Omental fat pad (tissue), 4 donors: ENCODE data around the gene NKX3-2. TPM values are rescaled to one million over a fixed set of nuclear protein-coding genes. Genes with fewer than 3 reads are reported as not detected.

Experiments
- ATAC-seq: fragments of 150-250 bp; one replicate; pipeline ENCODE4 v1.9.1; 2016; ENCODE audit warnings: mild to moderate bottlenecking, moderate library complexity; ENCODE audit not compliant: low FRiP score
- DNase-seq: peaks from one replicate; pipeline ENCODE4 v3.0.0-alpha.2; 2019; ENCODE audit warnings: low spot score
- total RNA-seq, 4 donors: library from RNA; depleted of rRNA; stranded (reverse); fragments of >200 nt; gene quantifications; one replicate each; pipeline ENCODE4 v1.1.0, GENCODE V29; 2016
- TF ChIP-seq, protein P1 (sequence below), 3 donors: fragments of 450-650 bp; IDR thresholded peaks; one replicate each; pipeline ENCODE4 v1.5.1; 2016 to 2017; ENCODE audit warnings: antibody characterized with exemption in 3 of 3, mild to moderate bottlenecking in 3 of 3, moderate library complexity in 2 of 3

NKX3-2 gene
- total RNA-seq, 4 donors from 2014 or later, result 0.24 to 2.2 (median 1.2) TPM

DNA sequence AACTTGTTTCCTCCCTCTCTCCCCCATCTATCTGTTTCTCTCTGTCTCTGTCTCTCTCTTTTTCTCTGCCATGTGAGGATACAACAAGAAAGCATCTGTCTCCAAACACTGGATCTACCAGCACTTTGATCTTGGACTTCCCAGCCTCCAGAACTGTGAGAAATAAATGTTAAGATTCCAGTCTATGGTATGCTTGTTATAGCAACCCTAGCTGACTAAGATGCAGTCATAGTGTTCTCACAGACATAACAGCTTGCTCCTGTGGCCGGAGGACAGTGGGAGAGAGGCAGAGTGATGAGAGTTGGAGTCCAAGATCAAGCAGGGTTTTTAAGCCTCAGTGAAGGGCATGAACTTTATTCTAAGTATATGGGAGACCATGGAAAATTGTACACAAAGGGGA lies 8.8 kb upstream of the NKX3-2 start:
- no peak for ATAC-seq
- TF ChIP-seq, protein P1, sequence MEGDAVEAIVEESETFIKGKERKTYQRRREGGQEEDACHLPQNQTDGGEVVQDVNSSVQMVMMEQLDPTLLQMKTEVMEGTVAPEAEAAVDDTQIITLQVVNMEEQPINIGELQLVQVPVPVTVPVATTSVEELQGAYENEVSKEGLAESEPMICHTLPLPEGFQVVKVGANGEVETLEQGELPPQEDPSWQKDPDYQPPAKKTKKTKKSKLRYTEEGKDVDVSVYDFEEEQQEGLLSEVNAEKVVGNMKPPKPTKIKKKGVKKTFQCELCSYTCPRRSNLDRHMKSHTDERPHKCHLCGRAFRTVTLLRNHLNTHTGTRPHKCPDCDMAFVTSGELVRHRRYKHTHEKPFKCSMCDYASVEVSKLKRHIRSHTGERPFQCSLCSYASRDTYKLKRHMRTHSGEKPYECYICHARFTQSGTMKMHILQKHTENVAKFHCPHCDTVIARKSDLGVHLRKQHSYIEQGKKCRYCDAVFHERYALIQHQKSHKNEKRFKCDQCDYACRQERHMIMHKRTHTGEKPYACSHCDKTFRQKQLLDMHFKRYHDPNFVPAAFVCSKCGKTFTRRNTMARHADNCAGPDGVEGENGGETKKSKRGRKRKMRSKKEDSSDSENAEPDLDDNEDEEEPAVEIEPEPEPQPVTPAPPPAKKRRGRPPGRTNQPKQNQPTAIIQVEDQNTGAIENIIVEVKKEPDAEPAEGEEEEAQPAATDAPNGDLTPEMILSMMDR (IDR thresholded peaks at IDR 0.05), result no peak
- DNase-seq, result no peak

DNA sequence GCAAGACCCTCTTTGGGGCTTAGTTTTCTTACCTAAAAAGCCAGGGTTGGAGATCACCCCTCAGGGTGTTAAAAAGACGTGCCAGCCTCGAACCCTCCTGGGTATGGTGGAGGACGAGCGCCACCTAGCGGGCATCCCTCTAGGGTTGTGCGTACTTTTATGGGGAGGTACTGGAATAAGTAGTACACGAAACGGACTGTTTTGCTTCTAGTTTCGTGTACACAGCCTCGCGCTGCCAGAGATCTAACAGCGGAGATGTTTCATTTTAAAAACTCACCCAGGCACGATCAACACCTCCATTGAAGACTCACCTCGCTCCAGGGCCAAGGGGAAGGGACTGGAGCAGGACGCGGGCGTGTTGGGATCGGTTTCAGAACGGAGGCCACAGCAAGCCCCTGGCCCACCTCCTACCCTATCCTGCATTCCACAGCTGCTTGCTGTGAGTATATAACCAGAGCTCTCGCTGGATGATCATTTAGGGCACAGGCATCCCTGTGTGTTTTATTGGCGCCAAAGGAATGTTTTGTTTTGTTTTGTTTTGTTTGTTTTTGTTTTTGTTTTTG lies 4.8 kb upstream of the NKX3-2 start:
- DNase-seq, result peak; percentile 97
- TF ChIP-seq, protein P1 (IDR thresholded peaks at IDR 0.05), result peak in 2 of 3 donors; percentile 18 to 82
- ATAC-seq, result no peak

DNA sequence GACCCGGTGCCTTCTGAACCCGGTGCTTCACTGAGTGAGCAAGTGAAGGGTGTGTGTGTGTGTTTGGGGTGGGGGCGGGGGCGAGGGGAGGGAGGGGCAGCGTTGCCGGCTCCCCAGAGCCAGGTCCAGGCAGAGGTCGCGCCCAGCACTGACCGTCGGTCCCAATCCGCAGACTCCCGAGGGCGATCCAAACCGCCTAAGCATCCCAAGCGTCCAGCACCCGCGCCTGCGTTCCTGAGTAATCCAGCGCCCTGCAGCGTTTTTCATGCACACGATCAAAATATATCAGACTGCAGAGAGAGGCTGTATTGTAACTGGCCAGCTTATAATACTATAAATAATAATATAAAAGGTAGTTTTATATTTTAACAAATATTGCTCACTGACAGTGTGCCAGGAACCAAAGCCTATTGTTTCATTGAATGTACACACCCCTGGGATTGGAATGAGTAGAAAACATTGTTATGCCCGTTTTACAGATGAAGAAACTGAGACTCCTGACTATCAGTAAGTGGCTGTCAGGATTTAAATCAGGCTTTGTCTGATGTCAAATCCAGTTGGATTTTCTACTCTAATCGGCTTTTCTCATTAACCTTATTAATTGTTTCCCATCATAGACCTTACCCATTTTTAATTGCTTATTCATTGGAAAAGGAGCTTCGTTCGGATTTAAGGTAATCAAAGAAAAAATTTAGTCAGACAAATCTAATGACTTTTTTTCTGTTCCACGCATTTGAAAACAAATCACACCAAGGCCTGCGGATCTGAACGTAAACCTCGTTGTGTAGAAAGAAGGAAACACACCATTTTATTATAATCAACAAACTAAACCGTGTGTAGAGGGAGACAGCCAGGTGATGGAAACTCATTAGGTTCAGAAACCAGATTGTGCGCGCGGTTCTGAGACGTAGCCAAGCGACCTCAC lies 4.0 kb upstream of the NKX3-2 start:
- TF ChIP-seq, protein P1 (IDR thresholded peaks at IDR 0.05), result no peak
- ATAC-seq, result no peak
- no peak for DNase-seq

DNA sequence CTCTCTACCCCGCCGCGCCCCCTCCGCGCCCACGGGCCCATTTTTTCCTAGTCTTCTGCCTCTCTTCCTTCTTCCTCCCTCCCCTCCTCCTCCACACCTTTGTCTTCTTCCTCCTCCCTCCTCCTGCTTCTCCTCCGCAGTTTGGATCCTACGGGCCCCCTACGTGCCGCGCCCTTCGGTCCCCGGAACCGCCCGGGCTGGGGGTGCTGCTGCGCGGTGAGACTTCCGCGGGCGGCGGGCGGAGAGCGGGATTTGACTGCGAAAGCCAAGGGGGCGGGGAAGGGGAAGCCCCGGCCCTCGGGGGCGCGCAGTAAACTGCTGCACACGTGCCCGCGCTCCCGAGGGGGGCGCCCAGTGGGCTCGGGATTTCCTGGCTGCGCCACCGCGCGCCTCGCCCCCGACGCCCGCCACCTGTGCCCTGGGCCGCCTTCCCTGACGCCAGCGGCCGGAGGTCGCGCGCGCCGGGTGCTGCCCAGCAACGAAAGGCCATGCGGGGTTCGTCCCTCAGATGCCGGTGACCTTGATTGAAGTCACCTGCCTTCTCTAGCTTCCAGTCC lies 3.3 kb upstream of the NKX3-2 start:
- ATAC-seq (no peak), DNase-seq (no peak)
- TF ChIP-seq, protein P1 (IDR thresholded peaks at IDR 0.05), result no peak

DNA sequence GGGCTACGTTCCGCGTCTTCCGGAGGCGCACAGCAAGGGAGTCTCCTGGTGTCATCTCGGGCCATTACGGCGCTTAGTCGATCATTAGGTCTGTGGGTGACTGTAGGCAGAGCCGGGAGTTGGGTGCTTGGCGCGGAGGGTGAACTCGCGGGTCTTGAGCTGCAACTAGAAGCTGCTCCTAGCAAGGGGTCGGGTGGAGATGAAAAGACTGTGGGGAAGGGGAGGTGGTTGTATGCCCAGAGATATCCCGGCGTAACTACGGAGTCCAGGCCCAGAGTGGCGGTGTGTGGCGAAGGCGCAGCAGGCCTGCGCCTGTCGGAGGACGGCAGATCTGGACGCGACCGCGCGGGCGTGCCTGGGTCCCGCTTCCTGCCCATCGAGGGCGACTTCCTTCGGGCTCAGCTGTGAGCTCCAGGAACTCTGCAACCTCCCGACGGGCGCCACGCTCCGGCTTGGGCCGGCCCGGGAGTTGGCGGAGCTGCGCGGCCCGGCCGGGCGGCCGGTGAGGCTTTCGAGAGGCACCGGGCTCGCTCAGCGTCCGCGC lies 2.7 kb upstream of the NKX3-2 start:
- no peak for ATAC-seq
- DNase-seq, result no peak
- TF ChIP-seq, protein P1 (IDR thresholded peaks at IDR 0.05), result no peak

DNA sequence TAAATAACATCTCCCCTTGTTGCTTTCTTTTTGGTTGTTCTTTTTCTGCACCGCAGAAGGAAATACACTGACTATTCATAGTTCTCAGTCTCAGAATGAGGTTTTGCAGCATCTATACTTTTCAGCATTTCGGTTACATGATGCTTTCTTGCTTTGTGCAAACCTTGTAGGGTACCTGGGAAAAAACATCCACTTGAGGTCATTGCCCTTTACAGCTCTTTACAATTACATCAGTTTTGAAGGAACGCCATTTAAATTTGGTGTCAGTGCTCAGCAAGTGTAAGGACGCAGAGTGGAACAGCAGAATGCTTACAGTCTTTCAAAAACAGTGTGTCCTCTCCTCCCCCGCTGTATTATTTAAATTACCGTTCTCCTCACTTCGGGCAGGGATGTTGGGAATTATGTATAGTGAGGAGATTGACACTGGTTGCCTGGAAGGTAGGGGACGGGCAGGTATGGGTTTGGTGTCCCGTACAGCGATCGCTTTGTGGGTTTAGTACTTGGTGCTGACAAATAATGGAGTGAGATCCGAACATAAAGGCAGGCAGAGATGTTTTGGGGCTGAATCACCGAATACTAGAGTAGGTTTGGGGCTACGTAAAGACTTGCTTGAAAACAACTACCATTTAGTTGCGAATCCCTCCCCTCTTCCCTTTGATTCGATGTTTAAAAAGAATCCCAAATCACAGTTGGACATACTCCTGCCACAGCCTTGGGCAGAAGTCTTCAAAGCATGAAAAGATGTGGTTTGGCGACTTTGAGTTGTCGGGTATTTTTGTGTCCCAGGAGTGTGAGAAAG lies 2.0 kb upstream of the NKX3-2 start:
- no peak for DNase-seq
- no peak for ATAC-seq
- TF ChIP-seq, protein P1 (IDR thresholded peaks at IDR 0.05), result no peak
